Mucosa of descending colon (tissue), 3 donors: ENCODE measurements around the gene SAMD1. TPM values are rescaled to one million over a fixed set of nuclear protein-coding genes. Genes with fewer than 3 reads are reported as not detected.

Experiments
- ATAC-seq: fragments of 200-7000 bp; cut with Tn5 transposase; one replicate; pipeline ENCODE4 v1.9.1; 2020; ENCODE audit warnings: mild to moderate bottlenecking, moderate library complexity
- DNase-seq, 3 donors: peaks; one replicate each; pipeline ENCODE4 v3.0.0-alpha.2; 2020
- H3K36me3 ChIP-seq: fragments of 200-600 bp; one replicate; pipeline ENCODE4 v1.8.0; 2021; ENCODE audit warnings: low read depth, mild to moderate bottlenecking
- H3K4me1 ChIP-seq: fragments of 200-600 bp; one replicate; pipeline ENCODE4 v1.8.0; 2021; ENCODE audit warnings: low read depth, mild to moderate bottlenecking
- H3K4me3 ChIP-seq: fragments of 200-600 bp; one replicate; pipeline ENCODE4 v1.8.0; 2021; ENCODE audit warnings: mild to moderate bottlenecking
- H3K9me3 ChIP-seq: fragments of 200-600 bp; one replicate; pipeline ENCODE4 v1.8.0; 2021; ENCODE audit warnings: mild to moderate bottlenecking
- CTCF ChIP-seq: fragments of 200-600 bp; IDR thresholded peaks from one replicate; pipeline ENCODE4 v1.8.0; 2022; ENCODE audit warnings: antibody characterized with exemption, mild to moderate bottlenecking
- intact Hi-C, 2 donors: fragments of 100-400 bp; cut with DNase I in 1 of 2; cut with micrococcal nuclease in 1 of 2; formaldehyde crosslinking; loops; one replicate each; pipeline versions ENCODE4 v1.11.0 to v1.11.1; 2022; cut with DNase I, micrococcal nuclease
- total RNA-seq, 3 donors: library from RNA; stranded (reverse); fragmentation: NEBNext Ultra II Directional in 2 of 3; extraction: Animal tissue kit (Norgen Biotek cat#: 25700) in 2 of 3; gene quantifications; one replicate each; pipeline versions ENCODE4 v1.2.1 to v1.2.4, GENCODE V29; 2021 to 2023
- donor health status: DM: no; HTN: no; CAD: no; lungs with moderate emphysema.
- donor health status: DM: no; HTN: no; CAD: no.
- donor health status: DM: no; HTN: yes; CAD: no.

SAMD1 gene
- total RNA-seq, 3 donors from 2014 or later: 39.8 to 61.8 (median 49.6) TPM

- no peak for TF ChIP-seq CTCF
- Histone ChIP-seq H3K4me1 (peaks cover 24% of the 10 kb centered on the region), H3K9me3 (no peaks in the 10 kb centered on the region), H3K36me3 (no peaks in the 10 kb centered on the region), H3K4me3 (no peak overlapping the region)
- DNase-seq: no peak
- ATAC-seq: peak; percentile 35
- intact Hi-C loops: no loop called here
These were observed 17.3 kb upstream of the SAMD1 start for GRCh38 chr19:14107581-14108461.

- no peak for DNase-seq
- Histone ChIP-seq H3K4me3 (no peak overlapping the region), H3K4me1 (peaks cover 17% of the 10 kb centered on the region), H3K9me3 (no peaks in the 10 kb centered on the region), H3K36me3 (no peaks in the 10 kb centered on the region)
- no peak for ATAC-seq
- intact Hi-C loops: no loop called here
- TF ChIP-seq CTCF: no peak
These were observed 16.3 kb upstream of the SAMD1 start for GRCh38 chr19:14106840-14107239.

GRCh38 chr19:14105680-14106079 is 15.1 kb upstream of the SAMD1 start:
- Histone ChIP-seq H3K9me3 (no peaks in the 10 kb centered on the region), H3K4me3 (no peak overlapping the region), H3K36me3 (no peaks in the 10 kb centered on the region), H3K4me1 (peaks cover 17% of the 10 kb centered on the region)
- no peak for TF ChIP-seq CTCF
- intact Hi-C loops: no loop called here
- DNase-seq (no peak), ATAC-seq (peak; percentile 90)

- intact Hi-C loops: no loop called here
- no peaks in the 10 kb centered on the region for H3K36me3 ChIP-seq
- no peak overlapping the region for H3K4me3 ChIP-seq
- no peaks in the 10 kb centered on the region for H3K9me3 ChIP-seq
- TF ChIP-seq CTCF: no peak
- DNase-seq (no peak), ATAC-seq (no peak)
- peaks cover 17% of the 10 kb centered on the region for H3K4me1 ChIP-seq
These were observed 12.8 kb upstream of the SAMD1 start for GRCh38 chr19:14103310-14103709.

- no peak for DNase-seq
These were observed 12.2 kb upstream of the SAMD1 start for GRCh38 chr19:14102756-14103155.

More at GRCh38 chr19:14102756-14103155, 12.2 kb upstream of the SAMD1 start:
- Histone ChIP-seq H3K4me1 (peaks cover 14% of the 10 kb centered on the region), H3K9me3 (no peaks in the 10 kb centered on the region), H3K4me3 (no peak overlapping the region), H3K36me3 (no peaks in the 10 kb centered on the region)
- intact Hi-C loops: no loop called here
- no peak for TF ChIP-seq CTCF
- no peak for ATAC-seq
